PFSK-1 (cell line): ENCODE measurements around the gene PPP3CA.

Source experiments
- FOXP2 ChIP-seq: optimal IDR thresholded peaks from 2 replicates; pipeline ENCODE3; 2011; ENCODE audit warnings: borderline replicate concordance, control low read depth, inconsistent platforms; ENCODE audit not compliant: insufficient read depth; ENCODE audit errors: extremely low read length, extremely low read depth
- POLR2AphosphoS5 ChIP-seq: IDR thresholded peaks from 2 replicates; pipeline ENCODE4 v1.6.1; 2012; ENCODE audit warnings: low read depth, mild to moderate bottlenecking, control low read depth, low read length, moderate library complexity
- SIN3A ChIP-seq: IDR thresholded peaks from 2 replicates; pipeline ENCODE4 v1.6.1; 2012; ENCODE audit warnings: mild to moderate bottlenecking, low read length, moderate library complexity, borderline replicate concordance; ENCODE audit not compliant: insufficient read depth
- TAF1 ChIP-seq: IDR thresholded peaks from 2 replicates; pipeline ENCODE4 v1.6.1; 2012; ENCODE audit warnings: low read length, control low read depth, borderline replicate concordance; ENCODE audit not compliant: insufficient read depth
- TF ChIP-seq, protein P1 (sequence below), 2 experiments: IDR thresholded peaks; 2 replicates each; pipeline versions ENCODE4 v1.6.1 to v1.8.0; 2011 to 2012; ENCODE audit warnings: low read depth in 2 of 2, low read length in 2 of 2, control low read depth in 1 of 2, inconsistent platforms in 1 of 2, mild to moderate bottlenecking in 1 of 2, moderate library complexity in 1 of 2; ENCODE audit not compliant: insufficient read depth in 1 of 2

DNA sequence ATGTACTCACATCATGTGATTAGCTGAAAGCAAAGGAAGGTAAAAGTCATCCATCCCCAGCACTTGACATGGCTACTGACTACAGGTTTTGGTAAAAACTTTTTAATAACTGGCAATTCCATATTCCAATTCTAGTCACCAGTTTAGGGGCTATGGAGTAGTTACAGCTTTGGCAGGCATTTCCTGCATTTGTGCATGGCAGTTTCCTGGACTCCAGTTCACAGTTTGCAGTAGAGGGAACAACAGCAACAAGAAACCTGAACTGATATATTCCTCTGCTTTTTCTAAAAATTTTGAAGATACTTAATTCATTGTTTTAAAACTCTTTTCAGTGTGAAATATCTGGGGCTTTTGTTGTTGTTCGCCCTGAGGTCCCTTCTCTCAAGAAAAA, 184.3 kb downstream of the PPP3CA start:
- no peak for TF ChIP-seq TAF1
- TF ChIP-seq, protein P1, sequence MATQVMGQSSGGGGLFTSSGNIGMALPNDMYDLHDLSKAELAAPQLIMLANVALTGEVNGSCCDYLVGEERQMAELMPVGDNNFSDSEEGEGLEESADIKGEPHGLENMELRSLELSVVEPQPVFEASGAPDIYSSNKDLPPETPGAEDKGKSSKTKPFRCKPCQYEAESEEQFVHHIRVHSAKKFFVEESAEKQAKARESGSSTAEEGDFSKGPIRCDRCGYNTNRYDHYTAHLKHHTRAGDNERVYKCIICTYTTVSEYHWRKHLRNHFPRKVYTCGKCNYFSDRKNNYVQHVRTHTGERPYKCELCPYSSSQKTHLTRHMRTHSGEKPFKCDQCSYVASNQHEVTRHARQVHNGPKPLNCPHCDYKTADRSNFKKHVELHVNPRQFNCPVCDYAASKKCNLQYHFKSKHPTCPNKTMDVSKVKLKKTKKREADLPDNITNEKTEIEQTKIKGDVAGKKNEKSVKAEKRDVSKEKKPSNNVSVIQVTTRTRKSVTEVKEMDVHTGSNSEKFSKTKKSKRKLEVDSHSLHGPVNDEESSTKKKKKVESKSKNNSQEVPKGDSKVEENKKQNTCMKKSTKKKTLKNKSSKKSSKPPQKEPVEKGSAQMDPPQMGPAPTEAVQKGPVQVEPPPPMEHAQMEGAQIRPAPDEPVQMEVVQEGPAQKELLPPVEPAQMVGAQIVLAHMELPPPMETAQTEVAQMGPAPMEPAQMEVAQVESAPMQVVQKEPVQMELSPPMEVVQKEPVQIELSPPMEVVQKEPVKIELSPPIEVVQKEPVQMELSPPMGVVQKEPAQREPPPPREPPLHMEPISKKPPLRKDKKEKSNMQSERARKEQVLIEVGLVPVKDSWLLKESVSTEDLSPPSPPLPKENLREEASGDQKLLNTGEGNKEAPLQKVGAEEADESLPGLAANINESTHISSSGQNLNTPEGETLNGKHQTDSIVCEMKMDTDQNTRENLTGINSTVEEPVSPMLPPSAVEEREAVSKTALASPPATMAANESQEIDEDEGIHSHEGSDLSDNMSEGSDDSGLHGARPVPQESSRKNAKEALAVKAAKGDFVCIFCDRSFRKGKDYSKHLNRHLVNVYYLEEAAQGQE (IDR thresholded peaks at IDR 0.05; ENCODE audit: insufficient read depth in 1 of 2, low read depth in 2 of 2, low read length in 2 of 2) = no peak
- TF ChIP-seq POLR2AphosphoS5 = no peak
- TF ChIP-seq SIN3A = no peak
- no peak for TF ChIP-seq FOXP2
